AG10803 (cell line): ENCODE results near the gene OR52E1.

ENCODE experiments used
- DNase-seq: peaks from one replicate; pipeline ENCODE4 v3.0.0; 2010; ENCODE audit warnings: low read depth
- H3K4me3 ChIP-seq: 2 replicates; pipeline ENCODE4 v1.5.1; 2011; ENCODE audit warnings: mild to moderate bottlenecking, low read length, control low read depth
- CTCF ChIP-seq: conservative IDR thresholded peaks from 2 replicates; pipeline ENCODE4 v1.5.1; 2011; ENCODE audit warnings: mild to moderate bottlenecking, low read length, control low read depth, inconsistent platforms

Gene OR52E1

GRCh38 chr11:5069272-5069671 is at the start of gene OR52E1:
OR52E1 (plus strand) TSS chr11:5069572.
- no peak for TF ChIP-seq CTCF
- H3K4me3 ChIP-seq, result no peak within 1 kb of the TSS
- DNase-seq, result no peak

- no peak for TF ChIP-seq CTCF
- DNase-seq, result no peak
- no peak overlapping the region for H3K4me3 ChIP-seq
Measured at GRCh38 chr11:5021996-5022395, 47.4 kb upstream of the OR52E1 start.

- H3K4me3 ChIP-seq, result no peak overlapping the region
- TF ChIP-seq CTCF, result no peak
- no peak for DNase-seq
Measured at GRCh38 chr11:5036669-5037068, 32.7 kb upstream of the OR52E1 start.

- no peak for DNase-seq
- TF ChIP-seq CTCF, result no peak
- H3K4me3 ChIP-seq, result no peak overlapping the region
Measured at GRCh38 chr11:5037926-5038325, 31.4 kb upstream of the OR52E1 start.

- DNase-seq, result no peak
- no peak overlapping the region for H3K4me3 ChIP-seq
Measured at GRCh38 chr11:5038341-5038740, 31.0 kb upstream of the OR52E1 start.

GRCh38 chr11:5040876-5041275 is 28.5 kb upstream of the OR52E1 start:
- no peak overlapping the region for H3K4me3 ChIP-seq
- no peak for DNase-seq
- TF ChIP-seq CTCF, result no peak

More at GRCh38 chr11:5038341-5038740, 31.0 kb upstream of the OR52E1 start:
- no peak for TF ChIP-seq CTCF

- H3K4me3 ChIP-seq, result no peak overlapping the region
- no peak for TF ChIP-seq CTCF
- DNase-seq, result no peak
Measured at GRCh38 chr11:5042091-5042490, 27.3 kb upstream of the OR52E1 start.
